CD14-positive monocyte (primary cell): Measurements from ENCODE around the gene FBXL5. TPM values are rescaled to one million over a fixed set of nuclear protein-coding genes. Genes with fewer than 3 reads are reported as not detected.
A peak's percentile ranks its signal among the peaks of the same experiment; 100 is the strongest.

Experiments
- DNase-seq, 3 donors: peaks; one replicate each; pipeline ENCODE4 v3.0.0-alpha.2; 2011 to 2022
- H2AFZ ChIP-seq: 2 replicates; pipeline ENCODE4 v1.6.0; 2012; ENCODE audit warnings: mild to moderate bottlenecking, low read depth, low read length, inconsistent platforms; ENCODE audit not compliant: insufficient read depth, poor library complexity, severe bottlenecking
- H3K27ac ChIP-seq, 2 donors: 1 replicate in 1 of 2; 2 replicates in 1 of 2; pipeline ENCODE4 v1.5.1; 2012 to 2013; ENCODE audit warnings: low read length in 2 of 2, control low read depth in 1 of 2, inconsistent platforms in 1 of 2, low read depth in 1 of 2, mild to moderate bottlenecking in 1 of 2
- H3K27me3 ChIP-seq, 2 donors: one replicate each; pipeline versions ENCODE4 v1.6.0 to v1.6.1; 2011 to 2013; ENCODE audit warnings: low read length in 2 of 2; ENCODE audit not compliant: control insufficient read depth in 2 of 2, insufficient read depth in 2 of 2
- H3K36me3 ChIP-seq, 2 donors: replicated peaks in 1 of 2; 1 replicate in 1 of 2; 2 replicates in 1 of 2; pipeline versions ENCODE4 v1.5.1 to v1.6.1; 2012 to 2013; ENCODE audit warnings: low read length in 2 of 2, control low read depth in 1 of 2, inconsistent platforms in 1 of 2, mild to moderate bottlenecking in 1 of 2; ENCODE audit not compliant: insufficient read depth in 2 of 2, control insufficient read depth in 1 of 2
- H3K4me1 ChIP-seq, 2 donors: 1 replicate in 1 of 2; 2 replicates in 1 of 2; pipeline versions ENCODE4 v1.5.1 to v1.6.1; 2012 to 2013; ENCODE audit warnings: low read length in 2 of 2, control low read depth in 1 of 2, inconsistent platforms in 1 of 2, mild to moderate bottlenecking in 1 of 2, moderate library complexity in 1 of 2; ENCODE audit not compliant: insufficient read depth in 2 of 2, control insufficient read depth in 1 of 2
- H3K4me2 ChIP-seq: replicated peaks from 2 replicates; pipeline ENCODE3; 2012; ENCODE audit warnings: low read length, moderate library complexity, mild to moderate bottlenecking; ENCODE audit not compliant: poor library complexity, severe bottlenecking; ENCODE audit errors: extremely low read depth
- H3K4me3 ChIP-seq, 3 experiments: fragments of 200-600 bp in 1 of 3; sonication (generic) in 1 of 3; replicated peaks in 1 of 3; 1 replicate in 2 of 3; 2 replicates in 1 of 3; pipeline ENCODE4 v1.5.1; 2011 to 2013; ENCODE audit warnings: low read length in 3 of 3, mild to moderate bottlenecking in 3 of 3, control low read depth in 2 of 3, low read depth in 2 of 3, inconsistent platforms in 1 of 3, moderate library complexity in 1 of 3
- H3K79me2 ChIP-seq: 2 replicates; pipeline ENCODE4 v1.6.0; 2012; ENCODE audit warnings: mild to moderate bottlenecking, control low read depth, inconsistent platforms, low read length, moderate library complexity; ENCODE audit not compliant: insufficient read depth
- H3K9ac ChIP-seq: 2 replicates; pipeline ENCODE4 v1.6.0; 2017; ENCODE audit warnings: low read length, mild to moderate bottlenecking; ENCODE audit not compliant: insufficient read depth, poor library complexity, severe bottlenecking
- H3K9me3 ChIP-seq, 2 donors: replicated peaks in 1 of 2; 1 replicate in 1 of 2; 2 replicates in 1 of 2; pipeline versions ENCODE4 v1.5.1 to v1.6.1; 2012 to 2013; ENCODE audit warnings: low read length in 2 of 2, control low read depth in 1 of 2; ENCODE audit not compliant: control insufficient read depth in 1 of 2, insufficient read depth in 1 of 2
- H4K20me1 ChIP-seq: 2 replicates; pipeline ENCODE4 v1.6.0; 2012; ENCODE audit warnings: mild to moderate bottlenecking, low read length, control low read depth, moderate library complexity; ENCODE audit not compliant: insufficient read depth
- H3K27ac Mint-ChIP-seq, 7 donors: one replicate each; pipeline ENCODE4 v1.8.0; 2020; ENCODE audit warnings: mild to moderate bottlenecking in 7 of 7, mixed read lengths in 7 of 7, moderate library complexity in 6 of 7, inconsistent platforms in 2 of 7
- H3K27me3 Mint-ChIP-seq, 3 donors: one replicate each; pipeline ENCODE4 v1.8.0; 2021 to 2022; ENCODE audit warnings: low read depth in 3 of 3, mild to moderate bottlenecking in 3 of 3, mixed read lengths in 3 of 3, moderate library complexity in 3 of 3, inconsistent platforms in 1 of 3
- H3K36me3 Mint-ChIP-seq, 2 donors: one replicate each; pipeline ENCODE4 v1.8.0; 2020; ENCODE audit warnings: mixed read lengths in 2 of 2, inconsistent platforms in 1 of 2, mild to moderate bottlenecking in 1 of 2
- H3K4me1 Mint-ChIP-seq: one replicate; pipeline ENCODE4 v1.8.0; 2020; ENCODE audit warnings: mild to moderate bottlenecking, mixed read lengths
- H3K4me3 Mint-ChIP-seq, 2 donors: one replicate each; pipeline ENCODE4 v1.8.0; 2020; ENCODE audit warnings: mild to moderate bottlenecking in 2 of 2, mixed read lengths in 2 of 2, moderate library complexity in 1 of 2
- H3K9me3 Mint-ChIP-seq, 7 donors: one replicate each; pipeline ENCODE4 v1.8.0; 2020 to 2022; ENCODE audit warnings: mixed read lengths in 7 of 7, mild to moderate bottlenecking in 6 of 7, moderate library complexity in 6 of 7, inconsistent platforms in 2 of 7
- WGBS: methylation state at CpG from one replicate; pipeline ENCODE4 v1.1.5; 2013; ENCODE audit warnings: missing lambda C conversion rate; ENCODE audit not compliant: insufficient coverage; 5-methylcytosine and 5-hydroxymethylcytosine counted together
- intact Hi-C, 2 donors: fragments of 100-400 bp; cut with micrococcal nuclease; formaldehyde crosslinking; loops; one replicate each; pipeline versions ENCODE4 v1.15.0 to v1.15.1; 2023
- polyA plus RNA-seq, 3 donors: library from polyadenylated mRNA; depleted of rRNA in 1 of 3; unstranded in 2 of 3; stranded (reverse) in 1 of 3; fragments of 300-500 nt in 2 of 3; fragments of >200 nt in 1 of 3; fragmentation: Illumina TruSeq in 2 of 3; gene quantifications; 1 replicate in 2 of 3; 2 replicates in 1 of 3; pipeline ENCODE4 v1.2.3, GENCODE V29; 2012 to 2021
- TF ChIP-seq, protein P1 (sequence below): fragments of 200-600 bp; IDR thresholded peaks from one replicate; pipeline ENCODE4 v1.8.0; 2022; ENCODE audit warnings: antibody characterized with exemption, mild to moderate bottlenecking

The FBXL5 gene
- polyA plus RNA-seq, 3 donors: 172 to 518 (median 484) TPM

GRCh38 chr4:15656038-15656470 lies 897 bp upstream of the FBXL5 start:
- WGBS: 85% methylated on average over 10 of the region's 12 CpGs
- H3K4me1 Mint-ChIP-seq: peaks cover 64% of the 10 kb centered on the region
- H4K20me1 ChIP-seq: peaks cover 20% of the 10 kb centered on the region
- peaks cover 10 to 22% of the 10 kb centered on the region in 2 donors for H3K36me3 Mint-ChIP-seq
- H3K4me3 Mint-ChIP-seq: peak overlapping the region; percentile 83 to 95
- peak overlapping the region; percentile 46 to 98 (median 72) for H3K4me3 ChIP-seq
- no peak for DNase-seq
- peak overlapping the region; percentile 86 for H3K9ac ChIP-seq
- H2AFZ ChIP-seq: peak overlapping the region; percentile 90
- H3K4me1 ChIP-seq: peaks cover 59 to 83% of the 10 kb centered on the region in 2 donors
- H3K27ac Mint-ChIP-seq: peak overlapping the region; percentile 97 to 99 (median 99)
- H3K79me2 ChIP-seq: peaks cover 93% of the 10 kb centered on the region
- no peaks in the 10 kb centered on the region for H3K9me3 ChIP-seq
- H3K9me3 Mint-ChIP-seq: no peaks in the 10 kb centered on the region
- peak overlapping the region; percentile 97 for H3K4me2 ChIP-seq
- no peaks in the 10 kb centered on the region for H3K27me3 Mint-ChIP-seq
- TF ChIP-seq, protein P1, sequence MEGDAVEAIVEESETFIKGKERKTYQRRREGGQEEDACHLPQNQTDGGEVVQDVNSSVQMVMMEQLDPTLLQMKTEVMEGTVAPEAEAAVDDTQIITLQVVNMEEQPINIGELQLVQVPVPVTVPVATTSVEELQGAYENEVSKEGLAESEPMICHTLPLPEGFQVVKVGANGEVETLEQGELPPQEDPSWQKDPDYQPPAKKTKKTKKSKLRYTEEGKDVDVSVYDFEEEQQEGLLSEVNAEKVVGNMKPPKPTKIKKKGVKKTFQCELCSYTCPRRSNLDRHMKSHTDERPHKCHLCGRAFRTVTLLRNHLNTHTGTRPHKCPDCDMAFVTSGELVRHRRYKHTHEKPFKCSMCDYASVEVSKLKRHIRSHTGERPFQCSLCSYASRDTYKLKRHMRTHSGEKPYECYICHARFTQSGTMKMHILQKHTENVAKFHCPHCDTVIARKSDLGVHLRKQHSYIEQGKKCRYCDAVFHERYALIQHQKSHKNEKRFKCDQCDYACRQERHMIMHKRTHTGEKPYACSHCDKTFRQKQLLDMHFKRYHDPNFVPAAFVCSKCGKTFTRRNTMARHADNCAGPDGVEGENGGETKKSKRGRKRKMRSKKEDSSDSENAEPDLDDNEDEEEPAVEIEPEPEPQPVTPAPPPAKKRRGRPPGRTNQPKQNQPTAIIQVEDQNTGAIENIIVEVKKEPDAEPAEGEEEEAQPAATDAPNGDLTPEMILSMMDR: no peak
- H3K27ac ChIP-seq: peak overlapping the region; percentile 97 to 100
- no peaks in the 10 kb centered on the region for H3K36me3 ChIP-seq
- intact Hi-C loops: loop anchor here (5.0 kb wide), 2 partner anchors 36 to 654 kb away; partner anchors contain the start of gene CPEB2 (in 1 of the 2)
- no peaks in the 10 kb centered on the region for H3K27me3 ChIP-seq

GRCh38 chr4:15654593-15655222 lies 449 bp downstream of the FBXL5 start:
- Histone ChIP-seq H3K79me2 (peaks cover 98% of the 10 kb centered on the region), H3K36me3 (no peaks in the 10 kb centered on the region), H3K27ac (peak overlapping the region; percentile 97 to 100), H3K9ac (peak overlapping the region; percentile 86), H3K4me2 (peak overlapping the region; percentile 97), H2AFZ (peak overlapping the region; percentile 58), H3K4me1 (peaks cover 59 to 83% of the 10 kb centered on the region in 2 donors), H3K9me3 (no peaks in the 10 kb centered on the region), H4K20me1 (peaks cover 33% of the 10 kb centered on the region), H3K4me3 (peak overlapping the region; percentile 69 to 98 (median 95)), H3K27me3 (no peaks in the 10 kb centered on the region)
- peaks cover 12 to 32% of the 10 kb centered on the region in 2 donors for H3K36me3 Mint-ChIP-seq
- TF ChIP-seq, protein P1: no peak
- DNase-seq: no peak
- peaks cover 65% of the 10 kb centered on the region for H3K4me1 Mint-ChIP-seq
- H3K27me3 Mint-ChIP-seq: no peaks in the 10 kb centered on the region
- WGBS: under 1% methylated on average over 66 of the region's 66 CpGs
- intact Hi-C loops: loop anchor here (5.0 kb wide), 3 partner anchors 38 to 652 kb away; partner anchors contain the start of genes BST1 (in 1 of the 2) and CPEB2 (in 1 of the 2)
- H3K27ac Mint-ChIP-seq: peak overlapping the region; percentile 93 to 98 (median 97)
- H3K9me3 Mint-ChIP-seq: no peaks in the 10 kb centered on the region
- peak overlapping the region; percentile 99 to 100 for H3K4me3 Mint-ChIP-seq
